GM19397 (cell line): ENCODE measurements around the gene SLF2.
"Not testable (repeated sequence)": the region's sequence is repeated elsewhere in the genome, so short reads cannot be mapped to it uniquely, and the experiment has no call there.

ENCODE experiments used
- ATAC-seq: cut with Tn5 transposase; IDR thresholded peaks from one replicate; pipeline ENCODE4 v1.9.1; 2021; ENCODE audit warnings: mild to moderate bottlenecking, moderate library complexity; ENCODE audit not compliant: unreplicated experiment

The SLF2 gene

GRCh38 chr10:100960251-100960650 lies 47.5 kb downstream of the SLF2 start:
- no peak for ATAC-seq

- ATAC-seq = no peak
These were observed 49.8 kb downstream of the SLF2 start for GRCh38 chr10:100962351-100963080.

DNA sequence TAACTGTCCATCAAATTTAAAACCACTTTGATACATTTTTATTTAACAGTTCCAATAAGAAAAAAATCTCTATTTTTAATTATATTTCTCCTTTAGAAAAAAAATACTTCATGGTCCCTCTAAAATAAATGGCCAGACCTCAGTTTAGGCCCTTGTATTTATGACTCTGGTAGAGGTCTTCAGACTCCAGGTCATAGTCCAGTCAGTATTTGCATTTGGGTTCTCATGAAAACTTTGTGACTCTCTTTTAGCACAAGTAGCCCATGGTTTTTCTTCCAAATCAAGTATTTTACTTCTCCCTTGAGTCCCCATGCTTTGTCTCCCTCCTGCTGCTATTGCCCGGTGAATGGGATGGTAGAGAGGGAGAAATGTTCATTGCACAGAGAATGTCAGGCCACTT lies 51.1 kb downstream of the SLF2 start:
- ATAC-seq = no peak

GRCh38 chr10:100965820-100966219 lies 53.1 kb downstream of the SLF2 start:
- no peak for ATAC-seq

DNA sequence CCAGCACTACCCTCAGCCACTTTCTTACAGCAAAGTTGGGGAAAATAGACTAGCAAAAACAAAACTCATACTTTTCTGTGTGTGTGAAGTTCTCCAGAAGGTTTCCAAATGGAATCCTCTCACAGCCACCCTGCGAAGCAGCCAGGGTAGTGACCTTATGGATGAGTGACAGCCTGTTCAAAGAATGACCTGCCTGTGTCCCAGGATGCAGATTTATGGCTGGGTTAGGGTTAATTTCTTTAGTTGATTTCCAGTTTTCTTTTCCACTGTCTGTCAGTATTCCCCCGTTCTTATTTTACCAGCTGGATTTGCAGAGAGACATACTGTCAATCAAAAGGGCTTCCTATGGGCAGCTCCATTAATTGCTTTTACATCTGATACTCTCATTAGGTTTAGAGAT lies 54.1 kb downstream of the SLF2 start:
- no peak for ATAC-seq

DNA sequence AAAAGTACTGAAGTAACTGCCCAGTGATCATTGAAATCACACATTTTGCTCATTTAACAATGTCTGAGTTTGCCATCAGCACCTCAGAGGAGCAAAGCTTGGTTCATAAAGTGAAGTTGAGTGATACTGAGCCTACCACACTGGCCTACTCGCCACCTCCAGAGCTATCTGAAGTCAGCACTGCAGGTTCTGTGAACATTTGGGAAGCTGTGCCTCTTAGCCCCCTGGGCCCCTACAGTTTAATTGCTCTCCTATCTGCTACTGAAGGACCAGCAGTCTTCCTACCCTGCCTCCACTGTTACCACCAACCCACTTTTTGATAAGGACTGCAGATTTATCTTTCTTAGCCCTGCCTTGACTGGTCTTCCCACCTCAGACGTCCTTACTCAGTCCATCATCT lies 54.6 kb downstream of the SLF2 start:
- ATAC-seq = no peak

DNA sequence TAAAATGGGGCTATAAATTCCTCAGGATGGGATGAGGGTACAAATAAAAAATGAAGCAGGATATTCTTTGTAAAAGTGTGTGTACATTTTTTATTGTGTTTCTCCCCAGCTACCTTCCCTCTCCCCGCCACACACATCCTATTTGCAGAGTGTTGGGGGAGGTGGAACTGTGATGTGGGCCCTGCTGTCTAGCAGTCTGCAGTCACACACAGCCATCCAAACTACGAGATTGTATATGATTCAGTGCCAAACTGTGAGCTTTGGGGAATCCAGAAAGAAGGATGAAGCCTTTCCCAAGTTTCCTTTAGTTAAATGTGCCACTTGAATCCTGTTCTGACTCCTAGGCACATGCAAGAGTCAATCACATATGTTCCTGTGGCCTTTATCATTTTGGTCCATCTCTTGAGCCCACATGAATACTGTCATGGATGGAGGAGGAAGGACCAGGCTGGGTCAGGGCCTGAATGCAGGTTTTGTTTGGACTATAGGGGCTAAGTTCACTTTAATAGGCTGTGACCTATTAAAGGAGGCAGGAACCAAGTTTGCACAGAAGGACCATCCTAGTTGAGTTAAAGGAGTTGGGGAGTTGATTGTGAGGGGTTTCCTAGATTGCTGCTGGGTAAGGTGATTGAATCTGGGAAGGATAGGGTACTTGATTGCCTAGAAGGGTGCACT lies 55.4 kb downstream of the SLF2 start:
- no peak for ATAC-seq

- no peak for ATAC-seq
These were observed 56.1 kb downstream of the SLF2 start for GRCh38 chr10:100968863-100969186.

DNA sequence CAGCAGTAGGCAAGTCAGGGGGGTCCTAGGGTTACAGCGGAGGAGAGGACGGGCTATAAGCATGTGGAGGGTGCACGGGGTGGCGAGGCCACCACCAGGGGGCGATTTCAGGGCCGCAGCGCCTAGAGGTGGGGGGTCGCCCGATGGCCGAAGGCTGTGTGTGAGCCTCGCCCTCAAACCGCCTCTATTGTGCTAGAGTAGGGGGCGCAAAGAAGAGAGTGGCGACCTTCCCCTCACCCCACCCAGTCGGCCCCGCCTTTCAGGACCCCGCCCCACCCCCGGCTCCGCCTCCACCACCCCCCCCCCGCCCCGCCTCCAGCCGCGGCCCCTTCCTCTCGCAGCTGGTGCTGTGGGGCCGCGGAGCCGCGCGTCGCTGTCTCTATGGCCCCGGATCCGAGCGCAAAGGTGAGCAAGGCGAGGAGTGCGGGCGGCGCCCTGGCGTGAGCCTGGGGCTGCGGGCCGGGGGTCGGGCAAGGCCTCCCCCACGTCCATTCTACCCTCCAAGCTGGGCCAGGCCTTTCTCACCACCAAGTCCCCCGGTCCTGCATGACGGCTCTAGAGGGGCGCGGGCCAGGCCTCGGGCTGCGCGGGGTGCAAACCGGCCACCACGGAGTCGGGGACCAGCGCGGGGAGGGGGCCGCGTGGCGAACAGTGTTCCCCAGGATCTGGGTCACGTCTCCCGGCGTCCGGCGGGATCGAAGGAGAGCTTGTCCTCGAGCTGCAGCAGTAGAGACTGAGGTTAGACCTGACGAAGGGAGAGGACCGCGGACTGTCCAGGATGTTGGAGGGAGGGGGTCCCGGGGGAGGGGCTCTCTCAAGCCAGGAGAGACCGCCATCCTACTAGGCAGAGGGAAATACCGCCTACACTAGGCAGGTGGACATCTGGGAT lies 56.7 kb downstream of the SLF2 start, which contains the start of gene SEMA4G:
Gene SEMA4G (plus strand): TSS at position 318 of the 889 bp plus-strand sequence. CDS start 3,409 bp downstream, outside the sequence.
- no peak for ATAC-seq

GRCh38 chr10:100970076-100970913 lies 57.5 kb downstream of the SLF2 start:
- no peak for ATAC-seq

DNA sequence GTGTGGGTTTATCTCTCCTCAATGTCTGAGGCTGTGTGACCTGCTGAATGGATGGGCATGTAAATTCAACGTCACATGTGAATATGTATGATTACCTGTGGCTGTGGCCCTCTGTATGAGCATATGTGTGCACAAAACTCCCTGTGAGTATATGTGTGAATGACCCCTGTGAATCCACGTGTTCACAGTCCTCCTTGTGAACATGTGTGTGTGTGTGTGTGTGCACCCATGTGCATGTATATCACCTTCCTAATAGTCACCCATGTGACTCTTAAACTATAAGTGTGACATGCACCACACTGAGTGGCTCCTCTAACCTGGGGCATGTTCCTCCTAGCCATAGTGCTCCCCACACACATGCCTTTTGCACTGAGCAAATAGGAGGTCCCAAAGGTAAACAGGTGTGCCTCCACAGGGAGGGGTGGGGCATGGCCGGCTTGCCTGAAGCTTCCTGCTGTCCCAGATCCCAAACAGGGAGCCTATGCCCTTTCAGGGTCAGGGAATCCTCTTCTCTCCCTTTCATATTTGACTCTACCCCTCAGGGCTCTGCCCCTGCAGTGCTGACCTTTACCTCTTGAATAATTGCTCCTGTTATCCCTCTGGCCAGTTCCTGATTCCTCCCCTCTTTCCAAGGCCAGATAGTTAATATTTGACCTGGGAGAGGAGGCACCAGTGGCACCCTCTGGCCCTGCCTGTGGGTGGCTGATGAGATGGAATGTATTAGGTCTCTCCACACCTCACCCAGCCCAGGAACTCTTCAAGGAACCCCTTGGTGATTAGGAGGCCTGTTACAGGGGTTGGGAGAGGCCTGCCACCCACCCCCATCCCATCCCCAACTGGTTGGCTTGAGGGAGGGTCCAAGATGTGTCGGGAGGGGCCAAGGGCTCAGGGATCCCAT lies 58.4 kb downstream of the SLF2 start:
- no peak for ATAC-seq

GRCh38 chr10:100972115-100972903 lies 59.5 kb downstream of the SLF2 start:
- no peak for ATAC-seq

DNA sequence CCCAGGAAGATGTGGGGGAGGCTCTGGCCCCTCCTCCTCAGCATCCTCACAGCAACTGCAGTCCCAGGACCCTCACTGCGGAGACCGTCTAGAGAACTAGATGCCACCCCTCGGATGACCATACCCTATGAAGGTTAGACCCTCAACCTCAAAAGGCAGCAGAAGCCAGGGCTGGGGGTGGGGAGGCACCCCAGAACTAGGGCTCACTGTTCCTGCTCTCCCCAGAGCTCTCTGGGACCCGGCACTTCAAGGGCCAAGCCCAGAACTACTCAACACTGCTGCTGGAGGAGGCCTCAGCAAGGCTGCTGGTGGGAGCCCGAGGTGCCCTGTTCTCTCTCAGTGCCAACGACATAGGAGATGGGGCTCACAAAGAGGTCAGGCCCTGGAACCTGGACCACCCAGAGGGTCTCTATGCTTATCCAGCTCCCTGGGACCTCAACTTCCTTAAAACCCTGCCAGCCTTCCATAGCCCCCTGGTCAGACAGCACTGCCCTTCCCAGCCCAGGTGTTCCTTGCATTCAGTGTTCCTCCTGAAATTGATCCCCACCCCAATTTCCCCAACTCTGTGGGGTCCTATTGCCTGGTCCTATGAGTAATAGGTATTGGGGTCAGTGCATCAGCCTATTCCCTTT lies 60.3 kb downstream of the SLF2 start:
- ATAC-seq = no peak

- ATAC-seq = not testable (repeated sequence)
These were observed 62.6 kb downstream of the SLF2 start for GRCh38 chr10:100975397-100975796.

- no peak for ATAC-seq
These were observed 64.1 kb downstream of the SLF2 start for GRCh38 chr10:100976906-100977305.

GRCh38 chr10:100977436-100977835 lies 64.7 kb downstream of the SLF2 start:
- ATAC-seq = no peak

DNA sequence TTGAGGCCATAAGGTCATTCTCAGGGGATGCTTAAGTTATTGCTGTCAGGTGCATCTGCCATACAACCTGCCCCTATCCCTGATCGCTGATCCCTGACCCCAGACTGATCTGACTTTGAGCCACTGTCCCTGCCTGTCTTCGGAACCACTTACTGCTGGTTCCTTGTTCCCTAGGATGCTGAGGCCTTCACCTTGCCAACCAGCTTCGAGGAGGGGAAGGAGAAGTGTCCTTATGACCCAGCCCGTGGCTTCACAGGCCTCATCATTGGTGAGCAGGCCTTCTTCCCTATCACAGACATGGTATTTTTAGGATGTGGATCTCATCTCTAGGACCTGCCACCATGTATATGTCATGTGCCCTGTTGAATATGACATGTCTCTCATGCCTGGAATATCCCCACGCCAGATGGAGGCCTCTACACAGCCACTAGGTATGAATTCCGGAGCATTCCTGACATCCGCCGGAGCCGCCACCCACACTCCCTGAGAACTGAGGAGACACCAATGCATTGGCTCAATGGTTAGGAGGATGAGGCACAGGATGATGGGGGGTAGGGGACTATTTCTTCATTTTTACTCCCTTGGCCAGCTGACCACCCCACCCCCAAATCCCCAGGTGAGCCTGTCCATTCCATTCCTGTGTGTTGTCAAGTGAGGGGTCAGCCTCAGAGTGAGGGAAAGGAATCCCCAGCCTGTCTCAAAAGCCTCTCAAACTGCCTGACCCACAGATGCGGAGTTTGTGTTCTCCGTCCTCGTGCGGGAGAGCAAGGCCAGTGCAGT lies 65.5 kb downstream of the SLF2 start:
- no peak for ATAC-seq

GRCh38 chr10:100978901-100979195 lies 66.1 kb downstream of the SLF2 start:
- no peak for ATAC-seq
